ENCODE data around the gene TECPR2.

Gene TECPR2

GRCh38 chr14:102457509-102457908, 94.8 kb downstream of the TECPR2 start:
- Histone ChIP-seq H3K4me3 (replicated peaks; ENCODE audit: insufficient read depth, low read length) (no peak overlapping the region), H3K27me3 (ENCODE audit: insufficient read depth, poor library complexity, severe bottlenecking) (no peaks in the 10 kb centered on the region), H3K27ac (replicated peaks) (no peak overlapping the region)
- DNase-seq (ENCODE audit: low read depth in 1 of 2, low spot score in 1 of 2), result no peak
- TF ChIP-seq REST (IDR thresholded peaks at IDR 0.05; ENCODE audit: insufficient replicate concordance, low read depth), result no peak
- no peak for TF ChIP-seq GABPA (IDR thresholded peaks at IDR 0.05; ENCODE audit: low read depth)
- TF ChIP-seq SPI1 (IDR thresholded peaks at IDR 0.05; ENCODE audit: borderline replicate concordance, low read depth), result no peak
- TF ChIP-seq POLR2AphosphoS5 (IDR thresholded peaks at IDR 0.05; ENCODE audit: low read depth), result no peak
- TF ChIP-seq CTCF (IDR thresholded peaks at IDR 0.05; ENCODE audit: insufficient read depth, low read length), result no peak

- H3K27ac ChIP-seq (replicated peaks), result no peak overlapping the region
- TF ChIP-seq POLR2AphosphoS5 (IDR thresholded peaks at IDR 0.05; ENCODE audit: low read depth) (no peak), CTCF (IDR thresholded peaks at IDR 0.05; ENCODE audit: insufficient read depth, low read length) (no peak), GABPA (IDR thresholded peaks at IDR 0.05; ENCODE audit: low read depth) (no peak), REST (IDR thresholded peaks at IDR 0.05; ENCODE audit: insufficient replicate concordance, low read depth) (no peak), SPI1 (IDR thresholded peaks at IDR 0.05; ENCODE audit: borderline replicate concordance, low read depth) (no peak)
- no peak for DNase-seq (ENCODE audit: low read depth in 1 of 2, low spot score in 1 of 2)
- no peak overlapping the region for H3K4me3 ChIP-seq (replicated peaks; ENCODE audit: insufficient read depth, low read length)
- H3K27me3 ChIP-seq (ENCODE audit: insufficient read depth, poor library complexity, severe bottlenecking), result no peaks in the 10 kb centered on the region
Measured at GRCh38 chr14:102461490-102462338, 99.0 kb downstream of the TECPR2 start.

DNA sequence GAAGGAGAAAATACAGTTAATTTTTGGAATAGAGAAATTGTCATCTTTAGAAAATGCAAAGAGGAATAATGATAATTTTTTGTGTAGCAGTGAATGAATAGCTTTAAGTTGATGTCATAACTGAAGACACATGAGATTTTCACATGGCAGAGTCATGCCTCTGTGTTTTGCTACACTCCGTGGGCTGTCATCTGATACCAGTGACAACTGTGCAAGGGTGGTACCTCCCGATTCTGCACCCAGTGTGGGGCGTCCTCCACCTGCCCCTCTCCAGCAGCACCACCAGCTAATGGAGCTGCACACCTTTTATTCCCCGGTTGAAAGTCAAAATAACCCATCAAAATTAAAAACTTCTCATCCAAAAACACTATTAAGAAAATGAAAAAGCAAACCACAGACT, 99.7 kb downstream of the TECPR2 start:
- no peak for TF ChIP-seq CTCF (IDR thresholded peaks at IDR 0.05; ENCODE audit: insufficient read depth, low read length)
- TF ChIP-seq REST (IDR thresholded peaks at IDR 0.05; ENCODE audit: insufficient replicate concordance, low read depth), result no peak
- no peak for TF ChIP-seq GABPA (IDR thresholded peaks at IDR 0.05; ENCODE audit: low read depth)
- no peak for TF ChIP-seq SPI1 (IDR thresholded peaks at IDR 0.05; ENCODE audit: borderline replicate concordance, low read depth)
- no peak for TF ChIP-seq POLR2AphosphoS5 (IDR thresholded peaks at IDR 0.05; ENCODE audit: low read depth)
- no peaks in the 10 kb centered on the region for H3K27me3 ChIP-seq (ENCODE audit: insufficient read depth, poor library complexity, severe bottlenecking)
- no peak overlapping the region for H3K27ac ChIP-seq (replicated peaks)
- DNase-seq (ENCODE audit: low read depth in 1 of 2, low spot score in 1 of 2), result no peak
- no peak overlapping the region for H3K4me3 ChIP-seq (replicated peaks; ENCODE audit: insufficient read depth, low read length)
